WTC11 (cell line): ENCODE data around the gene VWA5B1. TPM values are rescaled to one million over a fixed set of nuclear protein-coding genes. Genes with fewer than 3 reads are reported as not detected.

Source experiments
- ATAC-seq: fragments of 200-7000 bp; cut with Tn5 transposase; 2 replicates; pipeline ENCODE4 v1.10.0; 2021; ENCODE audit warnings: mild to moderate bottlenecking, moderate library complexity
- CTCF ChIA-PET: fragments of 300-600 bp; sonication (Branson Sonifier 250); formaldehyde crosslinking; loops from one replicate; lab custom pipeline; 2021; ENCODE audit warnings: antibody characterized with exemption; lab: Charles Lee
- POLR2A ChIA-PET: fragments of 350-600 bp; sonication (Branson Sonifier 250); formaldehyde crosslinking; loops from one replicate; lab custom pipeline; 2021; ENCODE audit warnings: antibody characterized with exemption; lab: Charles Lee
- DNase-seq: peaks from one replicate; pipeline ENCODE4 v3.0.0; 2021; ENCODE audit warnings: low spot score
- H3K27ac Mint-ChIP-seq: 2 replicates; pipeline ENCODE4 v1.8.0; 2021; ENCODE audit warnings: mixed read lengths
- H3K27me3 Mint-ChIP-seq: 2 replicates; pipeline ENCODE4 v1.8.0; 2021; ENCODE audit warnings: low read depth, mild to moderate bottlenecking, moderate library complexity, mixed read lengths
- H3K36me3 Mint-ChIP-seq: 2 replicates; pipeline ENCODE4 v1.8.0; 2021; ENCODE audit warnings: mixed read lengths
- H3K4me1 Mint-ChIP-seq: 2 replicates; pipeline ENCODE4 v1.8.0; 2022; ENCODE audit warnings: mixed read lengths
- H3K4me3 Mint-ChIP-seq: 2 replicates; pipeline ENCODE4 v1.8.0; 2021; ENCODE audit warnings: mild to moderate bottlenecking, moderate library complexity, mixed read lengths
- H3K9me3 Mint-ChIP-seq: 2 replicates; pipeline ENCODE4 v1.8.0; 2021; ENCODE audit warnings: mixed read lengths
- CREB1 ChIP-seq: sonication (generic); formaldehyde crosslinking; IDR thresholded peaks from 2 replicates; pipeline ENCODE4 v1.8.0; 2023; ENCODE audit warnings: mild to moderate bottlenecking, missing genetic modification reagents
- CREM ChIP-seq: sonication (generic); formaldehyde crosslinking; IDR thresholded peaks from 2 replicates; pipeline ENCODE4 v1.8.1; 2022; ENCODE audit warnings: mild to moderate bottlenecking, missing genetic modification reagents, moderate library complexity
- E2F5 ChIP-seq: sonication (generic); formaldehyde crosslinking; IDR thresholded peaks from 2 replicates; pipeline ENCODE4 v1.8.1; 2022; ENCODE audit warnings: mild to moderate bottlenecking, moderate library complexity, missing genetic modification reagents
- EMX1 ChIP-seq: fragments of 250-450 bp; sonication (Bioruptor Pico); IDR thresholded peaks from 2 replicates; pipeline ENCODE4 v1.8.0; 2021; ENCODE audit warnings: mild to moderate bottlenecking
- ESRRA ChIP-seq: sonication (generic); formaldehyde crosslinking; IDR thresholded peaks from 2 replicates; pipeline ENCODE4 v1.8.1; 2022; ENCODE audit warnings: mild to moderate bottlenecking, missing genetic modification reagents, borderline replicate concordance
- FOXJ3 ChIP-seq: sonication (generic); formaldehyde crosslinking; IDR thresholded peaks from 2 replicates; pipeline ENCODE4 v1.9.0; 2021; ENCODE audit warnings: missing genetic modification reagents, mild to moderate bottlenecking, borderline replicate concordance
- GTF2I ChIP-seq: fragments of 250-450 bp; sonication (Bioruptor Pico); conservative IDR thresholded peaks from 2 replicates; pipeline ENCODE4 v1.4.0; 2021; ENCODE audit warnings: mild to moderate bottlenecking
- HMGXB4 ChIP-seq: sonication (generic); formaldehyde crosslinking; IDR thresholded peaks from 2 replicates; pipeline ENCODE4 v1.8.1; 2023; ENCODE audit warnings: mild to moderate bottlenecking, moderate library complexity, missing genetic modification reagents
- IRF2 ChIP-seq: sonication (generic); formaldehyde crosslinking; IDR thresholded peaks from 2 replicates; pipeline ENCODE4 v1.8.0; 2022; ENCODE audit warnings: low read depth, missing genetic modification reagents, borderline replicate concordance
- NFE2L1 ChIP-seq: sonication (generic); formaldehyde crosslinking; IDR thresholded peaks from 2 replicates; pipeline ENCODE4 v1.8.1; 2023; ENCODE audit warnings: missing genetic modification reagents
- NFYB ChIP-seq: sonication (generic); formaldehyde crosslinking; conservative IDR thresholded peaks from 2 replicates; pipeline ENCODE4 v1.8.0; 2022; ENCODE audit warnings: low read depth, missing genetic modification reagents
- RELA ChIP-seq: sonication (generic); formaldehyde crosslinking; IDR thresholded peaks from 2 replicates; pipeline ENCODE4 v1.8.1; 2022; ENCODE audit warnings: missing genetic modification reagents, mild to moderate bottlenecking, borderline replicate concordance
- ZBTB21 ChIP-seq: sonication (generic); formaldehyde crosslinking; IDR thresholded peaks from 2 replicates; pipeline ENCODE4 v1.8.1; 2023; ENCODE audit warnings: mild to moderate bottlenecking, missing genetic modification reagents, borderline replicate concordance
- ZBTB43 ChIP-seq: sonication (generic); formaldehyde crosslinking; IDR thresholded peaks from 2 replicates; pipeline ENCODE4 v1.8.1; 2023; ENCODE audit warnings: mild to moderate bottlenecking, missing genetic modification reagents
- ZNF232 ChIP-seq: sonication (generic); formaldehyde crosslinking; IDR thresholded peaks from 2 replicates; pipeline ENCODE4 v1.8.0; 2022; ENCODE audit warnings: mild to moderate bottlenecking, missing genetic modification reagents
- ZNF317 ChIP-seq: sonication (generic); formaldehyde crosslinking; IDR thresholded peaks from 2 replicates; pipeline ENCODE4 v1.8.1; 2023; ENCODE audit warnings: low read depth, mild to moderate bottlenecking, moderate library complexity, missing genetic modification reagents, borderline replicate concordance
- ZNF532 ChIP-seq: fragments of 250-450 bp; sonication (Bioruptor Pico); IDR thresholded peaks from 2 replicates; pipeline ENCODE4 v1.9.0; 2021; ENCODE audit warnings: mild to moderate bottlenecking, borderline replicate concordance
- total RNA-seq: library from RNA; stranded (reverse); gene quantifications from 3 replicates; pipeline ENCODE4 v1.2.3, GENCODE V29; 2021
- TF ChIP-seq, protein P1 (sequence below): sonication (generic); formaldehyde crosslinking; IDR thresholded peaks from 2 replicates; pipeline ENCODE4 v1.8.0; 2022; ENCODE audit warnings: mild to moderate bottlenecking, missing genetic modification reagents
- TF ChIP-seq, protein P2 (sequence below): sonication (generic); formaldehyde crosslinking; IDR thresholded peaks from 2 replicates; pipeline ENCODE4 v1.8.0; 2022; ENCODE audit warnings: mild to moderate bottlenecking, missing genetic modification reagents
- TF ChIP-seq, protein P3 (sequence below): fragments of 250-450 bp; sonication (Bioruptor Pico); IDR thresholded peaks from 2 replicates; pipeline ENCODE4 v1.9.0; 2021; ENCODE audit warnings: moderate library complexity, mild to moderate bottlenecking, inconsistent platforms, borderline replicate concordance

The VWA5B1 gene
- total RNA-seq, 1 experiment from 2014 or later = 1.5 TPM

GRCh38 chr1:20355828-20356735, 65.4 kb downstream of the VWA5B1 start:
- H3K9me3 Mint-ChIP-seq = no peaks in the 10 kb centered on the region
- no peaks in the 10 kb centered on the region for H3K36me3 Mint-ChIP-seq
- H3K4me3 Mint-ChIP-seq = no peak overlapping the region
- no peaks in the 10 kb centered on the region; the same call in 1 of the 2 replicates for H3K27me3 Mint-ChIP-seq
- no peak for ATAC-seq
- TF ChIP-seq CREM (CRISPR knock-in tag) (no peak), IRF2 (CRISPR knock-in tag) (no peak), RELA (no peak), E2F5 (CRISPR knock-in tag) (no peak), CREB1 (CRISPR knock-in tag) (no peak), ZNF532 (CRISPR knock-in tag) (no peak), ESRRA (no peak), ZBTB43 (CRISPR knock-in tag) (no peak)
- TF ChIP-seq, protein P1, sequence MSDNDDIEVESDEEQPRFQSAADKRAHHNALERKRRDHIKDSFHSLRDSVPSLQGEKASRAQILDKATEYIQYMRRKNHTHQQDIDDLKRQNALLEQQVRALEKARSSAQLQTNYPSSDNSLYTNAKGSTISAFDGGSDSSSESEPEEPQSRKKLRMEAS = no peak
- TF ChIP-seq, protein P2, sequence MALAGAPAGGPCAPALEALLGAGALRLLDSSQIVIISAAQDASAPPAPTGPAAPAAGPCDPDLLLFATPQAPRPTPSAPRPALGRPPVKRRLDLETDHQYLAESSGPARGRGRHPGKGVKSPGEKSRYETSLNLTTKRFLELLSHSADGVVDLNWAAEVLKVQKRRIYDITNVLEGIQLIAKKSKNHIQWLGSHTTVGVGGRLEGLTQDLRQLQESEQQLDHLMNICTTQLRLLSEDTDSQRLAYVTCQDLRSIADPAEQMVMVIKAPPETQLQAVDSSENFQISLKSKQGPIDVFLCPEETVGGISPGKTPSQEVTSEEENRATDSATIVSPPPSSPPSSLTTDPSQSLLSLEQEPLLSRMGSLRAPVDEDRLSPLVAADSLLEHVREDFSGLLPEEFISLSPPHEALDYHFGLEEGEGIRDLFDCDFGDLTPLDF (CRISPR knock-in tag) = no peak
- TF ChIP-seq, protein P3, sequence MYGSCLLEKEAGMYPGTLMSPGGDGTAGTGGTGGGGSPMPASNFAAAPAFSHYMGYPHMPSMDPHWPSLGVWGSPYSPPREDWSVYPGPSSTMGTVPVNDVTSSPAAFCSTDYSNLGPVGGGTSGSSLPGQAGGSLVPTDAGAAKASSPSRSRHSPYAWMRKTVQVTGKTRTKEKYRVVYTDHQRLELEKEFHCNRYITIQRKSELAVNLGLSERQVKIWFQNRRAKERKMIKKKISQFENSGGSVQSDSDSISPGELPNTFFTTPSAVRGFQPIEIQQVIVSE (CRISPR knock-in tag) = no peak
- TF ChIP-seq, all 79 proteins: peak for 0
- POLR2A ChIA-PET = no interaction called here
- CTCF ChIA-PET = interaction anchor here (0.6 to 2.4 kb wide), 5 partner anchors 21 to 1236 kb away, joined by 3 to 10 read pairs (median 4); no protein-coding TSS in a partner anchor
- peaks cover 9% of the 10 kb centered on the region for H3K4me1 Mint-ChIP-seq
- H3K27ac Mint-ChIP-seq = no peak overlapping the region
- DNase-seq = no peak

DNA sequence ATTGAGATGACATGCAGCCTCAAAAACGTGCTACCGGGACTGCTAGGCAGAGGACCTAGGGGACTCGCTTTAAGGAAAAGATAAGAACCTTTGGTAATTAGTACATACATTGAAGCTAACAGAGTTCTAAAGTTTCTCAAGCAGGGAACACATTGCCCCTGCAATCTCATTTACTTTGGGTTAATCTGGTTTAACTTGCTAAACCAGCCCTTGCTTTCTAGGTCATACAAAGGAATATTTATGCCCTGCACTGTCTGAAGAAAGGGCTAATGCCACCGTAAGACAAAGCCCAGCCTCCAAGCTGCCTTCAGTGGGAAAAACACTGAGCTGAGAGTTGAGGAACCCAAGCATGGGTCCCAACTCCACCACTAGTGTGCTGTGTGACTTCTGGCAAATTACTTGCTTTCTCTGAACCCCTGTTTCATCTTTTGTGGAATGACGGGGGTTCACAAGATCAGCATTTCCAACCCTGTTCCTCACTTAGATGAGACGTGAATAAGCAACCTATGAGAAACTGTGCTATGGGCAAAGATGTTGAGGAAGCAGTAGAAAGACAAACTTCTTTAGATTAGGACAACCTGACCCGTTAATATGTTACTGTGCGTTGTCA, 66.3 kb downstream of the VWA5B1 start:
- CTCF ChIA-PET = interaction anchor here (1.7 to 2.4 kb wide), 3 partner anchors 20 to 144 kb away, joined by 6 to 10 read pairs (median 8); no protein-coding TSS in a partner anchor
- H3K27me3 Mint-ChIP-seq = peaks cover 4% of the 10 kb centered on the region
- H3K4me3 Mint-ChIP-seq = no peak overlapping the region
- TF ChIP-seq CREM (CRISPR knock-in tag) (no peak), NFYB (CRISPR knock-in tag) (no peak), ZNF232 (CRISPR knock-in tag) (no peak), FOXJ3 (CRISPR knock-in tag) (no peak), HMGXB4 (CRISPR knock-in tag) (no peak), GTF2I (CRISPR knock-in tag) (no peak), IRF2 (CRISPR knock-in tag) (no peak), NFE2L1 (CRISPR knock-in tag) (no peak), ZBTB21 (no peak), ZNF317 (CRISPR knock-in tag) (no peak), EMX1 (CRISPR knock-in tag) (no peak)

More for the DNA sequence above, 66.3 kb downstream of the VWA5B1 start:
- Mint-ChIP-seq H3K27ac (no peak overlapping the region), H3K36me3 (no peaks in the 10 kb centered on the region), H3K4me1 (peaks cover 9% of the 10 kb centered on the region), H3K9me3 (no peaks in the 10 kb centered on the region)
- ATAC-seq = no peak
- POLR2A ChIA-PET = no interaction called here
- no peak for DNase-seq
